ENCODE measurements around the gene PRPF4. TPM values are rescaled to one million over a fixed set of nuclear protein-coding genes. Genes with fewer than 3 reads are reported as not detected.
"Not testable (repeated sequence)": the region's sequence is repeated elsewhere in the genome, so short reads cannot be mapped to it uniquely, and the experiment has no call there.

The PRPF4 gene
- total RNA-seq, result 21.3 and 36.3 TPM in 2 replicates

DNA sequence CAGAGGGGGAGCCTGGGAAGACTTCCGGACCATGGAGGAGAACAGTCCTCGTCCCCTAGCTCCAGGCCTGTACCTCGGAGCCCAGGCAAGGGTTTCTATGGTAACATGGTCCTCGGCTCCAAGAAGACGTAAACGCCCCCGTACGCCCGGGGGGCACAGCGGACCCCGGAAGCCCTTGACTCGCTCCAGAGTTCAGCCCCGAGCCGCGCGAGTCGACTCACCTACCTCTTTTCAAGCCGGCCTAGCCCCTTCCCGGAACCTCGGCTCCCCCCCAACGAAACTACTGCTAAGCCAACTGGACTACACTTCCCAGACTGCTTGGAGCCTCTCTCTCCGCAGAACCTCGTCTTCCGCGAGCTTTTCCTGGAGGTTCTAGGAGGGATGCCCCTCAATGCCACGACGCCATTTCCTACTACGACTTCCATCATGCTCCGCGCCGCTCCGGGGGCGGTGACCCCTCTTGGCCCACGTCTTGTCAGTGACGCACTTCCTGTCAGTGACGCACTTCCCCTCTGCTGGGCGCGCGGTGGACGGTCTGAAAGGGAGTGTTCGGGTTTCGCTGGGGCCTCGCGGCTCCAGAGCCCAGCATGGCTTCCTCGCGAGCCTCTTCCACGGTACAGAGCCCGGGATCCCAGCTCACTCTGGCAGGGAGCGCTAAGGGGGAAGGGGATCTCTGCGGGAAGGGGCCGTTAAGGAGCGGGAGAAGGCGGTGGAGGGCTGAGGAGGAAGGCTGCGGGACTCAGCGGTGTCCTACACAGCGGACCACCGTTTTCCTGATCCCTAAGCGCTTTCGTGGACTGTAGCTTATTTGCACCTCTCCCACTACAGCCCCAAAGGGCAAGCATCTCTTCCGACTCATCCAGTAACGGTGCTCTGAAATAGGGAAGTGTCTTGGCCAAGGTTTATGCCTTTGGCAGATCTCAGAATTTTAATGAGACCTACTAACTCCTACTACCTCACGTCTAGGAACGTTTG, at the start of gene PRPF4, which contains the start of gene CDC26:
PRPF4 (plus strand) TSS at position 502 of the 975 bp plus-strand sequence; CDS start at position 588, 86 bp downstream.
CDC26 (minus strand) TSS at position 416 of the 975 bp plus-strand sequence. CDS start 3,065 bp downstream, outside the sequence.
- TF ChIP-seq, protein P1, sequence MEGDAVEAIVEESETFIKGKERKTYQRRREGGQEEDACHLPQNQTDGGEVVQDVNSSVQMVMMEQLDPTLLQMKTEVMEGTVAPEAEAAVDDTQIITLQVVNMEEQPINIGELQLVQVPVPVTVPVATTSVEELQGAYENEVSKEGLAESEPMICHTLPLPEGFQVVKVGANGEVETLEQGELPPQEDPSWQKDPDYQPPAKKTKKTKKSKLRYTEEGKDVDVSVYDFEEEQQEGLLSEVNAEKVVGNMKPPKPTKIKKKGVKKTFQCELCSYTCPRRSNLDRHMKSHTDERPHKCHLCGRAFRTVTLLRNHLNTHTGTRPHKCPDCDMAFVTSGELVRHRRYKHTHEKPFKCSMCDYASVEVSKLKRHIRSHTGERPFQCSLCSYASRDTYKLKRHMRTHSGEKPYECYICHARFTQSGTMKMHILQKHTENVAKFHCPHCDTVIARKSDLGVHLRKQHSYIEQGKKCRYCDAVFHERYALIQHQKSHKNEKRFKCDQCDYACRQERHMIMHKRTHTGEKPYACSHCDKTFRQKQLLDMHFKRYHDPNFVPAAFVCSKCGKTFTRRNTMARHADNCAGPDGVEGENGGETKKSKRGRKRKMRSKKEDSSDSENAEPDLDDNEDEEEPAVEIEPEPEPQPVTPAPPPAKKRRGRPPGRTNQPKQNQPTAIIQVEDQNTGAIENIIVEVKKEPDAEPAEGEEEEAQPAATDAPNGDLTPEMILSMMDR (IDR thresholded peaks at IDR 0.05; ENCODE audit: insufficient read depth, low read depth, low read length), result no peak
- peak within 1 kb of the TSS; percentile 99 for H3K4me3 ChIP-seq (ENCODE audit: low read depth, low read length)
- peak; percentile 99 for DNase-seq (ENCODE audit: low read depth)

DNA sequence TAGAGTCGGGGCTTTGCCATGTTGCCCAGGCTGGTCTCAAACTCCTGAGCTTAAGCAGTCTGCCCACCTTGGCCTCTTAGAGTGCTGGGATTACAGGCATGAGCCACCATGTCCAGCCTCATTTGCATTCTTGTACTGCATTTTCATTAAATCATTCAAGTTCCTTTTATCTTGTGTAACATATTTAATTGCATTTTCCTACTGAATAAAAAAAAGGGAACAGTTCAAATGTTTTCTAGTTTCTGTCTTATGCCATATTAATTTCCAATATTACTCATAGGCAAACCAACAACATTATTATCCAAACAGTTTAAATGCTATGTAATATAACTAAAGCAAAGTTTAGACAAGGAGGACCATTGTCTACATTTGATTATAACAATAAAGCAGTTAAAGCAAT, 48.0 kb upstream of the PRPF4 start:
- TF ChIP-seq, protein P1 (IDR thresholded peaks at IDR 0.05; ENCODE audit: insufficient read depth, low read depth, low read length), result no peak
- H3K4me3 ChIP-seq (ENCODE audit: low read depth, low read length), result no peak overlapping the region
- DNase-seq (ENCODE audit: low read depth), result no peak

DNA sequence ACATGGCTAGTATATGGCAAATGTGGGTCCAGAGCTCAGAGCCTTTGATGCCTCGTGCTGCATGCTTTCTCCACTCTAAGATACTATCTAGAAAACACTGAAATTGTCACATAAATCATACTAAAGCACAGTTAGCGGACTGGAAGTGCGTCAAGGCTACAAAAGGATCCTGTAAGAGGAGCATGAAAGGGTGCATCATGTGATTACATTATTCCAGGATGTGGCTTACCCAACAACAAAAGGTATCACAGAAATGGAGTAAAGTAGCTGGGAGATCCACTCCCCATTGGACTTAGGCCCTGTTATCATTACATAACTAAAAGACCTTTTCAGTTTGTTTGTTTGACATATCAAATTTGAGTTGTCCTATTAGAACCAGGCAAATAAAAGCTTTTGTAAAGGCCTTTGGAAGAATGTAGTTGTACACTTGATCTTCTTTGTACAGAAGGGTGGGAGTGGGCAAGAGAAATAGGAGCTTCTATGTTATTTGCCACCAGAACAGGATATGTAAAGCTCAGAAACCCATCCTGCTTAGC, 47.3 kb upstream of the PRPF4 start:
- TF ChIP-seq, protein P1 (IDR thresholded peaks at IDR 0.05; ENCODE audit: insufficient read depth, low read depth, low read length), result no peak

DNA sequence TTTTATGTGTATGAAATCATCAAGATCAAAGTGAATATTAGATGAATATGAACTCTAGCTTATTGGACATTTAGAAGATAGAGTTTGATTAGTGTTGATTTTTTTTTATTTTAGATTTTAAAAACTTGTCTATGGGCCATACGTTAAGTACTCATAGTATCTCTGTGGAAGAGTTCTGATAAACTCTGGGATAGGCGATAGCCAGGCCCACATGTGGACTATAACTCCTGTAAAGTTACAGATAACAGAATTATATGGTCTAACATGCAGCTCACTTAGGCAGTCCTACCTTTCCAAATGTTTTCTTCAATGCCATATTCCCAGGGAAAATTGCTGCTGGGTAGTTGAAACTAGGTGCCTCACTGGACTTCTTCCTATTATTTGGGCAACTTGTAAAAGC, 43.8 kb upstream of the PRPF4 start:
- no peak overlapping the region for H3K4me3 ChIP-seq (ENCODE audit: low read depth, low read length)
- TF ChIP-seq, protein P1 (IDR thresholded peaks at IDR 0.05; ENCODE audit: insufficient read depth, low read depth, low read length), result no peak
- no peak for DNase-seq (ENCODE audit: low read depth)

More for the DNA sequence above, 47.3 kb upstream of the PRPF4 start:
- DNase-seq (ENCODE audit: low read depth), result peak; percentile 39
- no peak overlapping the region for H3K4me3 ChIP-seq (ENCODE audit: low read depth, low read length)

DNA sequence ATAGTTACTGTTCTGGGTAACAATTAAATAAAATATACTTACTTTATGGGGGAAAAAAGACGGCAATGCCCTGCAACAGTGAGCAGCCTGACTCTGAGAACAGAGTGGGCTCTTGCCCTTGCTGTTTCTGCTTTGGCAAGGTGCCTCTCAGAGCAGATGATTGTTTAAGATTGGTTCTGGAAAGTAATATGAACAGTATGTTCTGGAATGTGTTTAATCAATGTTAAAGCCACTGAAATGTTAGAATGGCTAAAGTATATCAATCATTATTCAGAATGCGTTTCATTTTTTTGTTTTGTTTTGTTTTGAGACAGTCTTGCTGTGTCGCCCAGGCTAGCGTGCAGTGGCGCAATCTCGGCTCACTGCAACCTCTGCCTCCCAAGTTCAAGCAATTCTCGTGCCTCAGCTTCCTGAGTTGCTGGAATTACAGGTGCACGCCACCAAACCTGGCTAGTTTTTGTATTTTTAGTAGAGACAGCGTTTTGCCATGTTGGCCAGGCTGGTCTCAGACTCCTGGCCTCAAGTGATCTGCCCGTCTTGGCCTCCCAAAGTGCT, 39.7 kb upstream of the PRPF4 start:
- H3K4me3 ChIP-seq (ENCODE audit: low read depth, low read length); DNase-seq (ENCODE audit: low read depth): not testable (repeated sequence)

DNA sequence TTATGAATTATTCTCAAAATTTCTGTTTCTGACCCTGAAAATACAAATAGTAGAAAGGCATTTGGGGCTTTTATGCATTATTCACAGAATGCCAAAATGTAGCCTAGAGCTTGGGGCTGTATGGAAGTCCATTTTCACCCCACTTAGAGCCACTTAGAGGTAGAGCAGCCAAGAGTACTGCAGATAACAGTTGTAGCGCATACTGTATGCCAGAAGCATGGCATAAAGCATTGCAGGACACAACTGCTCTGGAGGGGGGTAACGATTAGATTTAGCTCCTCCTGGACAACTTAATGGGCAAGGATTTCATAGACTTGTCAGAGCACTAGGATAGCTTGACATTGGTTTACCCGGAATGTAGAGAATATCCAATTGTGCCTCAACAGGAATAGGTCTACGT, 38.4 kb upstream of the PRPF4 start:
- no peak for DNase-seq (ENCODE audit: low read depth)
- TF ChIP-seq, protein P1 (IDR thresholded peaks at IDR 0.05; ENCODE audit: insufficient read depth, low read depth, low read length), result no peak
- no peak overlapping the region for H3K4me3 ChIP-seq (ENCODE audit: low read depth, low read length)
